Endothelial cell (in vitro differentiated cells): ENCODE results near the gene PRPF40A. TPM values are rescaled to one million over a fixed set of nuclear protein-coding genes. Genes with fewer than 3 reads are reported as not detected.

ENCODE experiments used
- DNase-seq: peaks from one replicate; pipeline ENCODE4 v3.0.0; 2021; ENCODE audit warnings: low spot score
- H3K27ac Mint-ChIP-seq: one replicate; pipeline ENCODE4 v1.8.0; 2021; ENCODE audit warnings: mixed read lengths, inconsistent platforms; ENCODE audit not compliant: unreplicated experiment
- H3K27me3 Mint-ChIP-seq: one replicate; pipeline ENCODE4 v1.8.0; 2021; ENCODE audit warnings: mild to moderate bottlenecking, moderate library complexity, mixed read lengths, inconsistent platforms; ENCODE audit not compliant: unreplicated experiment
- H3K36me3 Mint-ChIP-seq: one replicate; pipeline ENCODE4 v1.8.0; 2021; ENCODE audit warnings: mild to moderate bottlenecking, low read depth, mixed read lengths, inconsistent platforms; ENCODE audit not compliant: unreplicated experiment
- H3K4me1 Mint-ChIP-seq: one replicate; pipeline ENCODE4 v1.8.0; 2021; ENCODE audit warnings: mild to moderate bottlenecking, mixed read lengths, inconsistent platforms; ENCODE audit not compliant: unreplicated experiment
- H3K4me3 Mint-ChIP-seq: one replicate; pipeline ENCODE4 v1.8.0; 2021; ENCODE audit warnings: mild to moderate bottlenecking, mixed read lengths, inconsistent platforms; ENCODE audit not compliant: unreplicated experiment
- H3K9me3 Mint-ChIP-seq: one replicate; pipeline ENCODE4 v1.8.0; 2021; ENCODE audit warnings: mixed read lengths, inconsistent platforms; ENCODE audit not compliant: unreplicated experiment
- CTCF ChIP-seq: fragments of 200-600 bp; sonication (generic); IDR thresholded peaks from one replicate; pipeline ENCODE4 v1.5.0; 2021; ENCODE audit warnings: antibody characterized with exemption; ENCODE audit not compliant: unreplicated experiment
- total RNA-seq: library from RNA; stranded (reverse); fragmentation: NEBNext Ultra II Directional; extraction: Animal tissue kit (Norgen Biotek cat#: 25700); gene quantifications from one replicate; pipeline ENCODE4 v1.2.1, GENCODE V29; 2021; ENCODE audit not compliant: unreplicated experiment

PRPF40A gene
- total RNA-seq, 1 donor from 2014 or later = 128 TPM

GRCh38 chr2:152620208-152620607 lies 97.1 kb downstream of the PRPF40A start:
- peaks cover 31% of the 10 kb centered on the region for H3K36me3 Mint-ChIP-seq

DNA sequence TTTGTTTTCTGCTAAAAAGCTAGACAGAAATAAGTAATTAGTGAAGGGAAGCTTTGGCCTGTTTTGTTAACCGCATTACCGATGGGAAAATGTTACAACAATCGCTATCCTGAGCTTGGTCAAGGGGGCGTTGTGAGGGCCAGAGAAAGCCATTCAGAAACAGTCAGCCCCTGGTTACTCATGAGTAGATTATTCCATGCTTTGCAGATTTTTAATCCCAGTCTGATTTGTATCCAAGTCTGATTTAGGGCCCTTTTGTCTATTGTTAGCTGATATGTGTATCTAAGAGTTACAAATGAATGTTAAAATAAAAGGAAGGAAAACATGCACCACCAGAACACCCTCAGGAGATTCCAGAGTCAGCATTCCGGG lies 99.1 kb downstream of the PRPF40A start:
- Mint-ChIP-seq H3K27ac (no peak overlapping the region), H3K4me3 (no peak overlapping the region), H3K27me3 (peaks cover 1% of the 10 kb centered on the region), H3K9me3 (no peaks in the 10 kb centered on the region), H3K4me1 (peaks cover 8% of the 10 kb centered on the region), H3K36me3 (peaks cover 35% of the 10 kb centered on the region)
- no peak for DNase-seq
- no peak for TF ChIP-seq CTCF

More at GRCh38 chr2:152620208-152620607, 97.1 kb downstream of the PRPF40A start:
- Mint-ChIP-seq H3K27me3 (peaks cover 1% of the 10 kb centered on the region), H3K4me1 (peaks cover 11% of the 10 kb centered on the region), H3K27ac (no peak overlapping the region), H3K9me3 (no peaks in the 10 kb centered on the region), H3K4me3 (no peak overlapping the region)
- TF ChIP-seq CTCF = no peak
- DNase-seq = no peak

GRCh38 chr2:152617456-152618192 lies 99.6 kb downstream of the PRPF40A start:
- no peak for TF ChIP-seq CTCF
- Mint-ChIP-seq H3K27ac (no peak overlapping the region), H3K27me3 (peaks cover 1% of the 10 kb centered on the region), H3K9me3 (no peaks in the 10 kb centered on the region), H3K36me3 (peaks cover 35% of the 10 kb centered on the region), H3K4me1 (peaks cover 2% of the 10 kb centered on the region), H3K4me3 (no peak overlapping the region)
- DNase-seq = no peak

DNA sequence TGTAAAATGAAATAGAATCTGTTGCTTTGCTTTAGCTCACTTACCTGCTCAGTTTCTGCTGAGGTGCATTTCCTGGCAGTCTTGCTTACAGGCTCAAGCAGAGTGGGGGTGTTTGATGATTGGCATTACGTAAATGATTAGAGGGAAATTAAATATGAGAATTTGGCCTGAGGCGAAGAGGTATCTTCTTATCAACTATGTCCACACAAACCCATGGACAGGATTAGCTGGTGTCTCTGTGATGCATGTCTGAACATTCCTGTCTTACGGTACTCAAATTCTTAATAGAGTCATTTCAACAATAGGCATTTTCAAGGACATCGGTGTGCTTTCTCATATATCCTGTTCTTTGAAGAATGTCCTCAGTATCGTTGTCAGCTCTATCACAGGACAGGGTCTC lies 102.1 kb downstream of the PRPF40A start:
- no peak for TF ChIP-seq CTCF
- Mint-ChIP-seq H3K27me3 (peaks cover 1% of the 10 kb centered on the region), H3K27ac (no peak overlapping the region), H3K4me1 (peaks cover 10% of the 10 kb centered on the region), H3K4me3 (no peak overlapping the region), H3K36me3 (peaks cover 20% of the 10 kb centered on the region), H3K9me3 (no peaks in the 10 kb centered on the region)
- DNase-seq = no peak

DNA sequence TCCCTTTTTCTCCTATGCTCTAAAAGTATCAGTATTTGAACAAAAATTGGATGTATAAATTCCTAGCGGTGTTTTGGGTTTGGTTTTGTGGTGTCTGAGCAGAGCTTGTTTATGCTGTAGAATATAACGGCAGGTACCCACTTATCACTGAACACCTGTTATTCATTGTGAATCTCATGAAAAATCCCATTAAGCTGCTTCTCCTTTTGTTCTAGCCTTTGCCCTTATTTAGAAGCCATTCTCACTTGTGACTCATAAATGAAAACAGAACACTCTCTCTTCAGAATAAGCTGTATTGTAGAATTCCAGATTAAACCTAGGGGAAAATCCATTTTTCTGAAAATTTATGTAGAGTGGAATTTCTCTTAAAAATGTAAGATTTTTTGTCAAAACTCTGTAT lies 104.0 kb downstream of the PRPF40A start:
- Mint-ChIP-seq H3K4me1 (peaks cover 10% of the 10 kb centered on the region), H3K9me3 (no peaks in the 10 kb centered on the region), H3K27me3 (no peaks in the 10 kb centered on the region), H3K4me3 (no peak overlapping the region), H3K36me3 (peaks cover 8% of the 10 kb centered on the region), H3K27ac (no peak overlapping the region)
- TF ChIP-seq CTCF = no peak
- DNase-seq = no peak
